Measurements from ENCODE around the gene HOXA13. TPM values are rescaled to one million over a fixed set of nuclear protein-coding genes. Genes with fewer than 3 reads are reported as not detected.
A peak's percentile ranks its signal among the peaks of the same experiment; 100 is the strongest.

HOXA13 gene
- total RNA-seq, 1 donor, result 8.0 TPM

- Histone ChIP-seq H4K20me1 (ENCODE audit: insufficient read depth, low read length) (peaks cover 7% of the 10 kb centered on the region), H3K27ac (ENCODE audit: low read depth, low read length) (peak overlapping the region; percentile 76), H3K79me2 (ENCODE audit: insufficient read depth, low read length) (peaks cover 100% of the 10 kb centered on the region), H2AFZ (ENCODE audit: low read length) (no peak overlapping the region), H3K4me1 (ENCODE audit: insufficient read depth, low read length) (peaks cover 43% of the 10 kb centered on the region), H3K4me3 (ENCODE audit: insufficient read depth, low read length) (peak overlapping the region; percentile 75), H3K4me2 (ENCODE audit: insufficient read depth, low read length) (peak overlapping the region; percentile 99), H3K36me3 (ENCODE audit: insufficient read depth, low read length) (peaks cover 18% of the 10 kb centered on the region), H3K27me3 (ENCODE audit: insufficient read depth, low read length) (no peaks in the 10 kb centered on the region), H3K9me3 (ENCODE audit: low read depth, low read length) (no peaks in the 10 kb centered on the region)
- DNase-seq (ENCODE audit: insufficient read length, low spot score, missing footprints), result no peak
- no peak for TF ChIP-seq CTCF (IDR thresholded peaks at IDR 0.05; ENCODE audit: extremely low read depth, low read depth, low read length)
These were observed 28.6 kb downstream of the HOXA13 start for GRCh38 chr7:27171325-27171636.

- Histone ChIP-seq H3K79me2 (ENCODE audit: insufficient read depth, low read length) (peaks cover 100% of the 10 kb centered on the region), H3K27me3 (ENCODE audit: insufficient read depth, low read length) (no peaks in the 10 kb centered on the region), H3K9me3 (ENCODE audit: low read depth, low read length) (no peaks in the 10 kb centered on the region), H3K4me1 (ENCODE audit: insufficient read depth, low read length) (peaks cover 37% of the 10 kb centered on the region), H3K4me2 (ENCODE audit: insufficient read depth, low read length) (peak overlapping the region; percentile 99), H3K27ac (ENCODE audit: low read depth, low read length) (peak overlapping the region; percentile 76), H2AFZ (ENCODE audit: low read length) (no peak overlapping the region), H4K20me1 (ENCODE audit: insufficient read depth, low read length) (peaks cover 7% of the 10 kb centered on the region), H3K4me3 (ENCODE audit: insufficient read depth, low read length) (peak overlapping the region; percentile 75), H3K36me3 (ENCODE audit: insufficient read depth, low read length) (peaks cover 18% of the 10 kb centered on the region)
- no peak for TF ChIP-seq CTCF (IDR thresholded peaks at IDR 0.05; ENCODE audit: extremely low read depth, low read depth, low read length)
- no peak for DNase-seq (ENCODE audit: insufficient read length, low spot score, missing footprints)
These were observed 29.2 kb downstream of the HOXA13 start for GRCh38 chr7:27170426-27171324.

- Histone ChIP-seq H2AFZ (ENCODE audit: low read length) (no peak overlapping the region), H3K27me3 (ENCODE audit: insufficient read depth, low read length) (no peaks in the 10 kb centered on the region), H3K36me3 (ENCODE audit: insufficient read depth, low read length) (peaks cover 18% of the 10 kb centered on the region), H3K4me2 (ENCODE audit: insufficient read depth, low read length) (peak overlapping the region; percentile 99), H3K4me1 (ENCODE audit: insufficient read depth, low read length) (peaks cover 29% of the 10 kb centered on the region), H3K9me3 (ENCODE audit: low read depth, low read length) (no peaks in the 10 kb centered on the region), H3K27ac (ENCODE audit: low read depth, low read length) (peak overlapping the region; percentile 95), H4K20me1 (ENCODE audit: insufficient read depth, low read length) (peaks cover 8% of the 10 kb centered on the region), H3K4me3 (ENCODE audit: insufficient read depth, low read length) (peak overlapping the region; percentile 75), H3K79me2 (ENCODE audit: insufficient read depth, low read length) (peaks cover 100% of the 10 kb centered on the region)
- no peak for DNase-seq (ENCODE audit: insufficient read length, low spot score, missing footprints)
- no peak for TF ChIP-seq CTCF (IDR thresholded peaks at IDR 0.05; ENCODE audit: extremely low read depth, low read depth, low read length)
These were observed 30.0 kb downstream of the HOXA13 start for GRCh38 chr7:27169658-27170425.

All from osteoblast (primary cell).